ENCODE results near the gene ZNF556. TPM values are rescaled to one million over a fixed set of nuclear protein-coding genes. Genes with fewer than 3 reads are reported as not detected.

Gene ZNF556
- total RNA-seq, 1 donor from 2014 or later: 0.09 TPM

GRCh38 chr19:2856457-2857050, 10.6 kb upstream of the ZNF556 start:
- no peak for TF ChIP-seq CTCF (IDR thresholded peaks at IDR 0.05; ENCODE audit: unreplicated experiment)
- peaks cover 59% of the 10 kb centered on the region for H3K9me3 Mint-ChIP-seq
- H3K27ac Mint-ChIP-seq: no peak overlapping the region

GRCh38 chr19:2858864-2859263, 8.3 kb upstream of the ZNF556 start:
- Mint-ChIP-seq H3K9me3 (peaks cover 48% of the 10 kb centered on the region), H3K27ac (no peak overlapping the region), H3K36me3 (peaks cover 49% of the 10 kb centered on the region), H3K4me3 (no peak overlapping the region), H3K27me3 (ENCODE audit: low read depth) (no peaks in the 10 kb centered on the region), H3K4me1 (no peaks in the 10 kb centered on the region)
- no peak for TF ChIP-seq CTCF (IDR thresholded peaks at IDR 0.05; ENCODE audit: unreplicated experiment)
- DNase-seq (ENCODE audit: low spot score in 2 of 2, unreplicated experiment in 2 of 2): no peak

More at GRCh38 chr19:2856457-2857050, 10.6 kb upstream of the ZNF556 start:
- no peak overlapping the region for H3K4me3 Mint-ChIP-seq
- H3K27me3 Mint-ChIP-seq (ENCODE audit: low read depth): no peaks in the 10 kb centered on the region
- peaks cover 72% of the 10 kb centered on the region for H3K36me3 Mint-ChIP-seq
- no peak for DNase-seq (ENCODE audit: low spot score in 2 of 2, unreplicated experiment in 2 of 2)
- H3K4me1 Mint-ChIP-seq: no peaks in the 10 kb centered on the region

- no peak overlapping the region for H3K27ac Mint-ChIP-seq
- H3K4me3 Mint-ChIP-seq: no peak overlapping the region
Observed at GRCh38 chr19:2863816-2864215, 3.3 kb upstream of the ZNF556 start.

GRCh38 chr19:2865334-2866100, 1.6 kb upstream of the ZNF556 start:
- H3K4me1 Mint-ChIP-seq: peaks cover 5% of the 10 kb centered on the region
- no peaks in the 10 kb centered on the region for H3K36me3 Mint-ChIP-seq
- peaks cover 32% of the 10 kb centered on the region for H3K9me3 Mint-ChIP-seq
- H3K27me3 Mint-ChIP-seq (ENCODE audit: low read depth): no peaks in the 10 kb centered on the region
- DNase-seq (ENCODE audit: low spot score in 2 of 2, unreplicated experiment in 2 of 2): no peak
- no peak for TF ChIP-seq CTCF (IDR thresholded peaks at IDR 0.05; ENCODE audit: unreplicated experiment)
- H3K27ac Mint-ChIP-seq: peak overlapping the region; percentile 52
- no peak overlapping the region for H3K4me3 Mint-ChIP-seq

More at GRCh38 chr19:2863816-2864215, 3.3 kb upstream of the ZNF556 start:
- DNase-seq (ENCODE audit: low spot score in 2 of 2, unreplicated experiment in 2 of 2): no peak
- Mint-ChIP-seq H3K9me3 (peaks cover 34% of the 10 kb centered on the region), H3K4me1 (peaks cover 5% of the 10 kb centered on the region), H3K27me3 (ENCODE audit: low read depth) (no peaks in the 10 kb centered on the region), H3K36me3 (peaks cover 9% of the 10 kb centered on the region)
- no peak for TF ChIP-seq CTCF (IDR thresholded peaks at IDR 0.05; ENCODE audit: unreplicated experiment)

- Mint-ChIP-seq H3K27ac (no peak overlapping the region), H3K4me1 (peaks cover 5% of the 10 kb centered on the region), H3K4me3 (no peak overlapping the region), H3K36me3 (no peaks in the 10 kb centered on the region), H3K27me3 (ENCODE audit: low read depth) (no peaks in the 10 kb centered on the region), H3K9me3 (peaks cover 36% of the 10 kb centered on the region)
- DNase-seq (ENCODE audit: low spot score in 2 of 2, unreplicated experiment in 2 of 2): no peak
- no peak for TF ChIP-seq CTCF (IDR thresholded peaks at IDR 0.05; ENCODE audit: unreplicated experiment)
Observed at GRCh38 chr19:2866495-2867024, 575 bp upstream of the ZNF556 start.

Measured in mesothelial cell of epicardium (in vitro differentiated cells).